Activated CD4-positive, alpha-beta T cell treated with anti-CD3 and anti-CD28 coated beads, Interleukin-2, amount 50 U/mL, for 1 hour (primary cell): ENCODE measurements around the gene NTM.

ENCODE experiments used
- DNase-seq: peaks from one replicate; pipeline ENCODE4 v3.0.0-alpha.2; 2020

NTM gene

GRCh38 chr11:131884461-131885073, 514.2 kb downstream of the NTM start:
- DNase-seq, result no peak

GRCh38 chr11:131885431-131885830, 515.0 kb downstream of the NTM start:
- DNase-seq, result no peak

DNA sequence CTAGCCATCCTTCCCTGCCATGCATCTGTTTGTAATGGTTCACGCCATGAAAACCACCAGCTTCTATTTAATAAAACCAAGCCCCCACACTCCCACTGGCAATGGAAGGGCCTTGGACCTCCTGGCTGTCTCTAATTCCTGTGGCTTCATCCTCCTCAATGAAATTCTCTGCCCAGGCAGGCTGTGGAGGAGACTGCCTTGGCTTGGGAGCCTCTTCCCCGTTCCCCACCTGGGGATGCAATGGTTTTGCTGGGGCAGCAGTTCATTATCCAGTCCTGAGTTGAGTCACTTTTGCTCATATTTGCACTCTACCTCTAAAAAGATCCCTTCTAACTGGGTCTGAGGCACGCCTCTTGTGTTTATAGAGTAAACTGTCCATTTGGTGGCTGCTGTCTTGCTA, 515.8 kb downstream of the NTM start:
- DNase-seq, result no peak

- DNase-seq, result no peak
Measured at GRCh38 chr11:131888230-131888855, 517.9 kb downstream of the NTM start.

DNA sequence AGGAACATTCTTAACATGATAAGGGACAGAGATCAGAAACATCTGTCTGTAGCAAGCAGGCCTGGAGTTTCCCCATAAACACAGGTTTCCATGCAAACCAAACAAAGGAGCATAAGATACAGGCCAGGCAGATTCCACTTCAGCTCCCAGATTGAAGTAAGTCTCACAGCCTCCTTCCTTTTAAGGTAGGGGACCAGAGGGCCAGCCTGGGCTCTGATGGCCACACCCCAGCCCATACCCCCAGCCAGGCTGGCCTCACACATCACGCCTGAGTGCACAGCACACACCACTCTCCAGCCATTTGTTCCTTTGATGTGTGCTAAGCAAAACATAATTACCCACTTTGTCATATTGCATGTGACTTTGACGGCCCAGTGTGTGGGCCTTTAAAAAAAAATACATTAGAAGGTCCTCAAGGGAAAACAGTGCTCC, 518.7 kb downstream of the NTM start:
- no peak for DNase-seq

GRCh38 chr11:131889760-131890581, 519.6 kb downstream of the NTM start:
- no peak for DNase-seq

GRCh38 chr11:131893103-131893890, 522.9 kb downstream of the NTM start:
- DNase-seq, result no peak

GRCh38 chr11:131893988-131894387, 523.6 kb downstream of the NTM start:
- no peak for DNase-seq

- DNase-seq, result no peak
Measured at GRCh38 chr11:131894615-131895544, 524.5 kb downstream of the NTM start.

DNA sequence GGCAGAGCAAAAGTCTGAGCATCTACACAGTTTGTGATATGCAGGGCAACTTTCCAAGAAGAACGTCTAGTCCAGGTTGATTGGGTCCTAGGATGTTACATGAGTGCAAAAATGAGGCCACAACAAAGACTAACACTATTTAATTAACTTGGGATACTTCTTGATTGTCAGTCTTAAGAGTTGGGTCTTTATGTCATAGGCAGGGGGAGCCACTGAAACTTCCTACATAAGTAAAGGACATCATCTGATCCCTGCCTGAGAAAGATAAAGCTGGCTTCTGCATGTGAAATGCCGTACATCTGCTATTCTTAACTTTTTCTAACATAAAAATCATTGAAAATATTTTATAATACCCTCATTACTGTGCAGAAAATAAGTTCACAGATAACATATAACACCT, 525.5 kb downstream of the NTM start:
- no peak for DNase-seq

DNA sequence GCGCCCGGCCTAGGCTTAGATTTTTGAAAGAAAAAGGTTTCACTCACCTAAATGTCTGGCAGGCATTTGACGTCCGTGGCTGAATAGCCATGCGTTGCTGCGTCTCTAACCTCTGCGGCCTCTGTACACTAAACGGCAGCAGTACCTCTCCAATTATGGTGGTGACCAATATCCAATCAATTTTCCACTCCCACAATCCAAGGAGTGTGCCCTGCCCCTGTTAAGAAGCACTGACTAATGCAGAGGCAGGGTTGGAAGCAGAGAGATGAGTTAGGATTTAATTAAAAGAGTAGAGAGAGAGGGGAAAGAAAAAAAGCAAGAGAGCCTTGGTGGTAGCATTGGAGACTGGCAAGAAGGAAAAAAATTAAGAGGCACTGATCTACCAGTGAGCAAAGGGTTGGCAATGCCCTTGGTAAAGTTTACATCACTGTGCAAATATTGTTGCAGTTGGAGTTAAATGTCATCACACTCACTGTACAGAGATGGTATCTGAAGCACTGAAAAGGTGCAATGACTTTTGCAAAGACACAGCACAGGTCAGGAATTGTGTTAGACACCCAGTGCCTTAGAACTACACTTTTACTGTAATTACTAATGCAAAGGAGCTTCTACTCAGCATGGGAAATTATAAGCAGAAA, 526.7 kb downstream of the NTM start:
- DNase-seq, result no peak

- no peak for DNase-seq
Measured at GRCh38 chr11:131897956-131898355, 527.5 kb downstream of the NTM start.

DNA sequence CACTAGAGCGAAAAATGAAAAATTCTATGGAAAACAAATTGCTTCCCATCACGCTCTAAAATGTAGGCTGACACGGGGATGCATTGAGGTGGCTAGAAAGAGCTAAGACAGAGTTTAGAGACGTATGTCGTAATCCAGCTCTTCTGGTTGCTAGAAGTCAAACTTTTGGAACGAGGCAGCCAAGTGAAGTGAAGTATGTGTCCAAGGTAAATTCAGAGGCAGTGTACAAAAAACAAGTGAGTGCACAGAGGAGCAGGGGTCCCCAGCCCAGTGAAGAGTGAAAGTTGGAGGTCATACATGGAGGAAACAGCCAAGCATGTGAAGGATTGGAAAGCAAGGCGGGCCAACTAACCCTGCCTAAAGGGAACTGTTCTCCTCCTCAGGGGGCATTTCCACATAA, 528.5 kb downstream of the NTM start:
- no peak for DNase-seq

- DNase-seq, result no peak
Measured at GRCh38 chr11:131899950-131900580, 529.6 kb downstream of the NTM start.

DNA sequence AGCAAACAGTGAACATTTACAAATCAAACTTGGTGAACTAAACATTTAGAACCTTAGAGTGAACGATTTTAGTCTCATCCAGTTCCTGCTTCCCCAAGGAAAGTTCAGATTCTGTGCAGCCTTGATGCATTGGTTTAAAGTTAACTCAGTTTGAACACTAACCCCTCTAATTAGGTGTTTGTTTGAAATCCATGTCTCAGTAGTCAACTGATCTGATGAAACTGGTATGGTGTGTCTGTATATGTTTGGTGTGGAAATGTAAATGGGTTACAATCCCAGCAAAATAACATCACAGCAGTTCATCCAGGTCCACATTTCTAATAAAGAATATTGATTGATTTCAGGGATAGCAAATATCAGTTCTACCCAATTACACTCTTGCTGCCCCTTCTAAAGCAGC, 532.0 kb downstream of the NTM start:
- DNase-seq, result no peak

DNA sequence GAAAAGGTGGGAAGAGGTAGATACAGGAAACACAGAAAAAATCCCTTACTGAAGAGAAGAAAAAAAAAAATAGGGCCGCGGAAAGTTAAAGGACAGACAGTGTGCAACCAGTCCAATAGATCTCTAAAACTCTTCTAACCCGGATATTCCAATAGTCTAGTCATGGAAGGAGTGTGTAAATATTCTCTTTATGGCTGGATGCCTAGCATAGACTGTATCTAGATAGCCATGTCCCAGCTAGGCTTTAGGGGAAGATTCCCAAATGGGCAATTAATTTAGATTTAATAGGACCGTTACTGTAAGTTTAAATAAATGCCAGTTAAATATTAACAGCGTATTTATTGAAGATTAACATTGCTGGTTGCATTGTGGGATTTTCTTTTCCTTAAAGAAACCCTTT, 532.7 kb downstream of the NTM start:
- no peak for DNase-seq

DNA sequence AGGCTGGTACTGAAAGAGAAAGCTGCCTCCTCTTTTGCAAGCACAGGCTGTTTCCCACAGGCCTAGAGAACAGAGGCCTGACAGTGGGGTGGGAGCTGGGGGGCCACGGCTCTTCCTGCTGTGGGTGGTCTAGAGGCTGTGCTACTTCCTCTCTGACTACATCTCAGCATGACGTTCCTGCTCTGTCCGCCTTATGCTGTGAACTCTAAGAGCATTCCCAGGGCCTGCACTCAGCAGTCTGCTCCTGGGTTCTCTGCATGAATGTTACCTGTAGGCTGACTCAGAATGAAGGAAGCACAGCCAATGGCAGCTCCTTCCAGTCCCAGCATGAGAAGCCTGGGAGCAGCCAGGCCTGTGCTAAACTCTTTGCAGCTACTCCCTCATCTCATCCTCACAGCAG, 534.3 kb downstream of the NTM start:
- no peak for DNase-seq

GRCh38 chr11:131906963-131907362, 536.5 kb downstream of the NTM start:
- DNase-seq, result no peak

- no peak for DNase-seq
Measured at GRCh38 chr11:131907371-131907770, 537.0 kb downstream of the NTM start.

GRCh38 chr11:131908316-131908715, 537.9 kb downstream of the NTM start:
- DNase-seq, result no peak
